Liver (tissue), 3 donors: Measurements from ENCODE around the gene SNHG17.

Experiments
- CTCF ChIP-seq: fragments of 150-350 bp; IDR thresholded peaks from 2 replicates; pipeline ENCODE4 v1.5.1; 2017; ENCODE audit warnings: improper control_type of control experiment, low read depth, low read length; ENCODE audit not compliant: missing input control
- MAX ChIP-seq: IDR thresholded peaks from 2 replicates; pipeline ENCODE4 v1.6.1; 2016; ENCODE audit warnings: antibody characterized with exemption
- RXRA ChIP-seq, 2 donors: IDR thresholded peaks; 2 replicates each; pipeline ENCODE4 v1.6.1; 2017 to 2018; ENCODE audit warnings: antibody characterized with exemption in 2 of 2, mild to moderate bottlenecking in 1 of 2
- donor health status: healthy.
- donor health status: healthy.

GRCh38 chr20:38450412-38450975 is 15.4 kb upstream of the SNHG17 start:
- TF ChIP-seq RXRA (IDR thresholded peaks at IDR 0.05) (no peak), MAX (no peak), CTCF (no peak)
